NT2/D1 (cell line): ENCODE measurements around the gene PACSIN2.

Source experiments
- SUZ12 ChIP-seq: IDR thresholded peaks from 2 replicates; pipeline ENCODE4 v1.6.1; 2011; ENCODE audit not compliant: insufficient read length, insufficient read depth; ENCODE audit errors: extremely low read depth
- YY1 ChIP-seq: IDR thresholded peaks from 2 replicates; pipeline ENCODE4 v1.6.1; 2011; ENCODE audit not compliant: insufficient read length, insufficient read depth
- ZNF274 ChIP-seq: IDR thresholded peaks from 2 replicates; pipeline ENCODE4 v1.6.1; 2011; ENCODE audit warnings: mild to moderate bottlenecking, low read depth, low read length

DNA sequence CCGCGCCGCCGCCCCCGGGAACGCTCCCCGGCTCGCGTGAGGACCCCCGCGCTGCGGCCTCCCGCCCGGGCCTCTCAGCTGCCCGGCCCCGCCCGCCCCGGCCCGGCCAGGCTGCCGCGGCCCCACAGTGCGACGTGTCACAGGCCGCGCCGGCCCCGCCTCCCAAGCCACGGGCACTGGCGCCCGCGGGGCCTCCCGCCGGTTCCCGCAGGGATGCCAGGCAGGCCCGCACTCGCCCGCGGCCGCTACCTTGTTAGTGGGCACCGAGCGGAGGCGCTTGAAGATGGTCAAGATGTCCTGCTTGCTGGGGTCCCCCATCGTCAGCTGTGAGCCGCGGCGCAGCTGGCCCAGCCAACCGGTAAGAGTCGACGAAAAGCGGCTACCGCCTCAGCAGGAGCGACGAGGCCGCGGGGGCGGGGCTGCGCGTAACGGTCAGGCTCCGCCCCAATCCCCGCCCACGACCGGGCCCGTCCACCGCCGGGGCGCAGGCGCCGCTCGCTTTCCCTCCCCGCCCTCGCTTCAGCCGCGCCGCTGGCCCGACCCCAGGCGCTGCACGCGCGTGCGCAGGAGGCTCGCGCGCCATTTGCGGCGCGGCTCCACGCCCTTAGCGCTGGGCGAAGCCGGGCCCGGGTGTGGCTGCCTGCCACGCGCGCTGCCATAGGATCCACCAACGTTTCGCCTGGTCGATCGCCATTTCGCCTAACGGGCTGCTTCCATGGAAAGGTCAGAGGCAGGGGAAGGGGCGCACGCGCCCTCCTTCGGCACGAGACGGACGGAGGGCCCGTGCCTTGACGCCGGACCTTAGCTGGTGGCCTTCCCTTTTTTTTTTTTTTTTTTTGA lies 157.9 kb downstream of the PACSIN2 start, which contains the start of gene ARFGAP3:
- TF ChIP-seq YY1 (no peak), ZNF274 (no peak), SUZ12 (no peak)
